Measurements from ENCODE around the gene ASAH2.
"Not testable (repeated sequence)": the region's sequence is repeated elsewhere in the genome, so short reads cannot be mapped to it uniquely, and the experiment has no call there.

Gene ASAH2

GRCh38 chr10:50251394-50251793, at the start of gene ASAH2:
TSS of gene ASAH2 (minus strand) at chr10:50251516. CDS start at chr10:50248610, 2,906 bp downstream.
- DNase-seq: no peak

GRCh38 chr10:50299948-50300669, 48.8 kb upstream of the ASAH2 start:
- DNase-seq: no peak

GRCh38 chr10:50295367-50295766, 44.1 kb upstream of the ASAH2 start:
- DNase-seq: no peak

GRCh38 chr10:50294582-50294981, 43.3 kb upstream of the ASAH2 start:
- no peak for DNase-seq

GRCh38 chr10:50293513-50294313, 42.4 kb upstream of the ASAH2 start:
- DNase-seq: no peak

- no peak for DNase-seq
These were observed 40.0 kb upstream of the ASAH2 start for GRCh38 chr10:50291261-50291850.

DNA sequence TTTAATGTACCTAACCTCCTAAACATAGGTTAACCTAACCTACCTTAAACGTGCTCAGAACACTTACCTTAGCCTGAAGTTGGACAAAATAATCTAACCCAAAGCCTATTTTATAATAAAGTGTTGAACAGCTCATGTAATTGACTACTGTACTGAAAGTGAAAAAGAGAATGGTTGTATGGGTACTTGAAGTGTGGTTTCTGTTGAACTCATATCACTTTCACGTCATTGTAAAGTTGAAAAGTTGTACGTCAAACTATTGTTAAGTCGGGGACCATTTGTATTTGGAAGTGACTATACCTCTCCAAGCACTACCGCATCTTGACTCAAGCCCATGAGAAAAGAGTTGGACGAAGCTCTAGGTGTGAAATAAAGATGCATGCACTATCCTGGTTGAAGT, 37.9 kb upstream of the ASAH2 start:
- no peak for DNase-seq

DNA sequence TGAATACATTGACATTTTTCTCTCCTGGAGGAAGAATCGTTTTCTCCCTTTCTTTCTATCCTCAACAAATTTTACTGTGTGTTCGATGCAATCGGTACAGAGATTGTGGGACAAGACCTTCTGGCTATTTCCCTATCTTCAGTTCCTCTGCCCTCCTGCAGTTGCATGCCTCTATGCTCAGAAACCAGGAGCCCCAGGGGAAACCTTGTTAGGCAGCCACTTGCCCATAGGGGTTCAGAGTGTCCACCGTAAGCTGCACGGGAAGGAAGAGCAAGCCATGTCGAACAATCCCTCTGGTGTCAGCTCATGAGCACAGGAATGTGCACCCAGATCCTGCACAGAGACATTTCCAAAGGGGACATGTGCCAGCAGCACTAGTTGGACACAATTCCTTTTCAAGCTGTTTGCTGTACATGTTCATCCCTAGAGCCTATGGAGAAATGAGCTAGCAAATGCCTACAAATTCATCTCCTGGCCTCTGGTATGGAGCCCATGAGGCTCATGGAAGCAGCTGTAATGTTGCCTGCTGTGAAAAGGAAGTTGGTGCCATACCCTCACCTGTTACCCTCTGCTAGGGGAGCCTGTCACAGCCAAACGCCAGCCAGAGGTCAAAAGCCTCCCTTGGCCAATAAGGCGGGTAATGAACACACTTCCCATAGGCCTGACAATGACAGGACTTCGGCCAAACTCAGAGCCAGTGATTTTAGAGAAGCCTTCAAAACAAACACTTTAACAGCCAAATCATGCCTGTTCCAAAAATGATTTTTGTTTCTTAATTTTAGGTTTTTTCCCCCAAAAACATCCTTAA, 35.9 kb upstream of the ASAH2 start:
- DNase-seq: no peak

DNA sequence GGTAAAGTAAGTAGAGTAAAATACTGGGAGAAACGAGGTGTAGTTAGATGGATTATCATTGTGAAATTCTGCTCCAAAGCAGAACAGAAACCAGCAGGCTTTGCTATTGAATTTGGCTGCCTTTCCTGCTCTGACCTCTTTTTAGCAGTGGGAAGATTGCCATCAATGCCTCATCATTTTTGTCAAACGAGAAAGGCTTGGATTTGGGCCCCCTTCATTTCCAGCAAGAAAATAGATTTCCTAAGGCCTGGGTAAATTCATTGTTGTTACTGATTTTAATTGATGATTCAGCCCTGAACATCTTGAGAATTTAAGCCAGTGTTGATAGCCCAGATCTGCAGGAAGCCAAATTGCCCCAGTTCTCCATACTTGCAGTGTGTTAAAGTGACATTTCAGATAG, 35.2 kb upstream of the ASAH2 start:
- no peak for DNase-seq

DNA sequence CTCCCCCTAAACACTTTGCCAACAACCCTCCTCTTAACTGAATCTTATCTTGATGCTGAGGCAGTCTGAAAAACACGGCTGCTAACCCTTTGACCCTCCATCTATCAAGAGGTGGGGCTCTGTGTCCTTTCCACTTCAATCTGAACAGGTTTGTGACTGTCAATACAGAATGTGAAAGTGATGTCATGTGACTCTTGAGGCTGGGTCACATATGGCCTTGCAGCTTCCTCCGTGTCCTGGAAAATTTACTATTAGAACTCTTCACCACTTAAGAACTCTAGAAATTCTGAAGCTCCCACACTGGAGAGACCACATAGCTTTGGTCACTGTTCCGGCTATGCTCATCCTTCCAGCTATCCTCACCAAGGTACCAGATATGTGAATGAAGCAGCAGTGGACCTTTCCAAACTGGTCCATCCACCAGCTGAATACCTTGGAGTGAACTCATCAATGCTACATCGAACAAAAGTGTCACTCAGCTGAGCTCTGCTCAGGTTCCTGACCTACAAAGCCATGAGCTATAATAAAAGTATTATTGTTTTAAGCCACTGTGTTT, 30.7 kb upstream of the ASAH2 start:
- no peak for DNase-seq

- no peak for DNase-seq
These were observed 30.1 kb upstream of the ASAH2 start for GRCh38 chr10:50281210-50281966.

- no peak for DNase-seq
These were observed 28.9 kb upstream of the ASAH2 start for GRCh38 chr10:50280049-50280841.

DNA sequence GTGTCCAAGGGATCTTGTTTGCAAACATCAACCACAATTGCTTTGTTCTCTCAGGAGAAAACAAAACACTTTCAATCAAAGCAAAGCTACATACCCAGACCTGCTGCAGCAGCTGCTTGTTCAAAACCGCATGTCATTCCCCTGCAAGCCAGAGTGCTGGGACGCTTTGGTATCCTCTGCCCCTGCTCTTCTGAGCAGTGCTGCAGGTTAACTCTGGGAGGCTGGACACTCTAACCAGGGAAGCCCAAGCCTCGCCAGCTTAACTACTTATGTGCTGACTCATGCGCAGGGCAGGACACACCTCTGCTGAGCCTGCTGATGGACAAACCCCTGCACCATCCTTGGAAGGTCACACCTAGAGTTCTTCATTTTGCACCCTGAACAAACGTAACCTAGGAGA, 28.2 kb upstream of the ASAH2 start:
- no peak for DNase-seq

GRCh38 chr10:50275650-50276235, 24.4 kb upstream of the ASAH2 start:
- peak; percentile 29 for DNase-seq

- no peak for DNase-seq
These were observed 21.2 kb upstream of the ASAH2 start for GRCh38 chr10:50272531-50272930.

- DNase-seq: no peak
These were observed 20.4 kb upstream of the ASAH2 start for GRCh38 chr10:50271564-50272250.

GRCh38 chr10:50267877-50268276, 16.6 kb upstream of the ASAH2 start:
- not testable (repeated sequence) for DNase-seq

DNA sequence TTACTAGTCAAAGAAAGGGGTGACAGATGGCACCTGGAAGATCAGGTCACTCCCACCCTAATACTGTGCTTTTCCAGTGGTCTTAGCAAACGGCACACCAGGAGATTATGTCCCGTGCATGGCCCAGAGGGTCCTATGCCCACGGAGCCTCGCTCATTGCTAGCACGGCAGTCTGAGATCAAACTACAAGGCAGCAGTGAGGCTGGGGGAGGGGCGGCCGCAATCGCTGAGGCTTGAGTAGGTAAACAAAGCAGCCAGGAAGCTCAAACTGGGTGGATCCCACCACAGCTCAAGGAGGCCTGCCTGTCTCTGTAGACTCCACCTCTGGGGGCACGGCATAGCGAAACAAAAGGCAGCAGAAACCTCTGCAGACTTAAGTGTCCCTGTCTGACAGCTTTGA, 11.3 kb upstream of the ASAH2 start:
- peak; percentile 26 for DNase-seq

DNA sequence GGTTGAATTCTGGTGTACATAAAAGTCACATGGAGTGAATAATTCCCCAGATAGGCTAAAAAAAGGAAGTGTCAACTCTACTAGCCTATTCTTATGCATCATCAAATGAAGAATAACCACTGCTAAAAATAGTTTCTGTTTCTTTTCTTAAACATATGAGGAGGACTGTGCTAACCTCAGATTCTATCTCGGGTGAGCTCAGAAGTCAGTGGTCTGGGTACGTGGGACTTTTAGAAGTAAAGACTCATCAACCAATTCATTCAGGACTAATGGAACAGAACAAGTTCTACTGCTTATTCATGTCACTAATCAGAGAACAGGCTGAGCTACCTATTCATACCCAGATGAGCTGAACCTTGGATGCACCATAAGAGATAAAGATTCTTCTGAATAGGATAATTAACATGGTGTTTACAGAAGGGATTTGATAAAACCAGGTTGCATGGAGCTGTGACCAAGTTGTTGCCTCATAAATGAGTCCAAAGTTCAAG, 9.5 kb upstream of the ASAH2 start:
- DNase-seq: peak; percentile 27

- no peak for DNase-seq
These were observed 3.2 kb upstream of the ASAH2 start for GRCh38 chr10:50254479-50254878.
